Measurements from ENCODE around the gene RDH11.
A peak's percentile ranks its signal among the peaks of the same experiment; 100 is the strongest.

RDH11 gene

GRCh38 chr14:67694791-67695393, 672 bp downstream of the RDH11 start:
- TF ChIP-seq POLR2AphosphoS5 (IDR thresholded peaks at IDR 0.05; ENCODE audit: low read depth) = no peak
- no peak for TF ChIP-seq GABPA (IDR thresholded peaks at IDR 0.05; ENCODE audit: low read depth)
- TF ChIP-seq SPI1 (IDR thresholded peaks at IDR 0.05; ENCODE audit: borderline replicate concordance, low read depth) = no peak
- TF ChIP-seq CTCF (IDR thresholded peaks at IDR 0.05; ENCODE audit: insufficient read depth, low read length) = no peak
- TF ChIP-seq REST (IDR thresholded peaks at IDR 0.05; ENCODE audit: insufficient replicate concordance, low read depth) = no peak
- Histone ChIP-seq H3K4me3 (replicated peaks; ENCODE audit: insufficient read depth, low read length) (peak overlapping the region; percentile 77), H3K27me3 (ENCODE audit: insufficient read depth, poor library complexity, severe bottlenecking) (no peaks in the 10 kb centered on the region), H3K27ac (replicated peaks) (no peak overlapping the region)
- peak in 1 of 2 experiments; percentile 15 for DNase-seq (ENCODE audit: low read depth in 1 of 2, low spot score in 1 of 2)

GRCh38 chr14:67690011-67690410, 5.6 kb downstream of the RDH11 start:
- TF ChIP-seq REST (IDR thresholded peaks at IDR 0.05; ENCODE audit: insufficient replicate concordance, low read depth) (no peak), SPI1 (IDR thresholded peaks at IDR 0.05; ENCODE audit: borderline replicate concordance, low read depth) (no peak), POLR2AphosphoS5 (IDR thresholded peaks at IDR 0.05; ENCODE audit: low read depth) (no peak), CTCF (IDR thresholded peaks at IDR 0.05; ENCODE audit: insufficient read depth, low read length) (no peak), GABPA (IDR thresholded peaks at IDR 0.05; ENCODE audit: low read depth) (no peak)
- H3K27me3 ChIP-seq (ENCODE audit: insufficient read depth, poor library complexity, severe bottlenecking) = no peaks in the 10 kb centered on the region
- DNase-seq (ENCODE audit: low read depth in 1 of 2, low spot score in 1 of 2) = no peak
- H3K27ac ChIP-seq (replicated peaks) = no peak overlapping the region
- H3K4me3 ChIP-seq (replicated peaks; ENCODE audit: insufficient read depth, low read length) = no peak overlapping the region

- TF ChIP-seq POLR2AphosphoS5 (IDR thresholded peaks at IDR 0.05; ENCODE audit: low read depth) (no peak), GABPA (IDR thresholded peaks at IDR 0.05; ENCODE audit: low read depth) (no peak)
- no peak overlapping the region for H3K27ac ChIP-seq (replicated peaks)
- no peak for DNase-seq (ENCODE audit: low read depth in 1 of 2, low spot score in 1 of 2)
- H3K4me3 ChIP-seq (replicated peaks; ENCODE audit: insufficient read depth, low read length) = no peak overlapping the region
- no peaks in the 10 kb centered on the region for H3K27me3 ChIP-seq (ENCODE audit: insufficient read depth, poor library complexity, severe bottlenecking)
Measured at GRCh38 chr14:67683842-67684241, 11.7 kb downstream of the RDH11 start.

- Histone ChIP-seq H3K4me3 (replicated peaks; ENCODE audit: insufficient read depth, low read length) (no peak overlapping the region), H3K27ac (replicated peaks) (peak overlapping the region; percentile 55)
- no peak for TF ChIP-seq GABPA (IDR thresholded peaks at IDR 0.05; ENCODE audit: low read depth)
- TF ChIP-seq CTCF (IDR thresholded peaks at IDR 0.05; ENCODE audit: insufficient read depth, low read length) = no peak
- TF ChIP-seq POLR2AphosphoS5 (IDR thresholded peaks at IDR 0.05; ENCODE audit: low read depth) = no peak
- TF ChIP-seq SPI1 (IDR thresholded peaks at IDR 0.05; ENCODE audit: borderline replicate concordance, low read depth) = peak; percentile 87; the same call in 1 of the 2 replicates
- TF ChIP-seq REST (IDR thresholded peaks at IDR 0.05; ENCODE audit: insufficient replicate concordance, low read depth) = no peak
Measured at GRCh38 chr14:67680941-67681340, 14.6 kb downstream of the RDH11 start.

More at GRCh38 chr14:67680941-67681340, 14.6 kb downstream of the RDH11 start:
- H3K27me3 ChIP-seq (ENCODE audit: insufficient read depth, poor library complexity, severe bottlenecking) = no peaks in the 10 kb centered on the region
- DNase-seq (ENCODE audit: low read depth in 1 of 2, low spot score in 1 of 2) = peak in 1 of 2 experiments; percentile 61
